Aorta (tissue), 5 donors: ENCODE data around the gene RSPH6A. TPM values are rescaled to one million over a fixed set of nuclear protein-coding genes. Genes with fewer than 3 reads are reported as not detected.

ENCODE experiments used
- ATAC-seq: fragments of 200-7000 bp; cut with Tn5 transposase; one replicate; pipeline ENCODE4 v1.9.1; 2022; ENCODE audit warnings: moderate library complexity; ENCODE audit not compliant: low FRiP score
- DNase-seq, 2 donors: peaks; one replicate each; pipeline ENCODE4 v3.0.0-alpha.2; 2020
- H3K27ac ChIP-seq, 2 donors: one replicate each; pipeline ENCODE4 v1.5.1; 2013; ENCODE audit warnings: low read length in 2 of 2, mild to moderate bottlenecking in 2 of 2, moderate library complexity in 2 of 2, control low read depth in 1 of 2, inconsistent platforms in 1 of 2, low read depth in 1 of 2
- H3K27me3 ChIP-seq, 2 donors: one replicate each; pipeline ENCODE4 v1.6.1; 2013; ENCODE audit warnings: control low read depth in 1 of 2, low read length in 1 of 2, mild to moderate bottlenecking in 1 of 2, moderate library complexity in 1 of 2; ENCODE audit not compliant: insufficient read depth in 2 of 2, control insufficient read depth in 1 of 2
- H3K36me3 ChIP-seq, 2 donors: one replicate each; pipeline ENCODE4 v1.6.1; 2013; ENCODE audit warnings: control low read depth in 1 of 2, low read length in 1 of 2, mild to moderate bottlenecking in 1 of 2; ENCODE audit not compliant: insufficient read depth in 2 of 2, control insufficient read depth in 1 of 2
- H3K4me1 ChIP-seq, 2 donors: one replicate each; pipeline ENCODE4 v1.6.1; 2013; ENCODE audit warnings: low read length in 2 of 2, control low read depth in 1 of 2, mild to moderate bottlenecking in 1 of 2, moderate library complexity in 1 of 2; ENCODE audit not compliant: insufficient read depth in 2 of 2, control insufficient read depth in 1 of 2
- H3K4me3 ChIP-seq, 2 donors: one replicate each; pipeline ENCODE4 v1.5.1; 2013; ENCODE audit warnings: low read length in 2 of 2, control low read depth in 1 of 2, mild to moderate bottlenecking in 1 of 2
- H3K9me3 ChIP-seq: one replicate; pipeline ENCODE4 v1.6.1; 2013; ENCODE audit warnings: mild to moderate bottlenecking, low read length; ENCODE audit not compliant: control insufficient read depth
- WGBS, 2 donors: extraction: QIAGEN DNeasy Blood & Tissue Kit; methylation state at CpG; one replicate each; pipeline ENCODE4 v1.1.7; 2013; 5-methylcytosine and 5-hydroxymethylcytosine counted together
- intact Hi-C, 2 donors: fragments of 100-400 bp; cut with DNase I; formaldehyde crosslinking; loops; one replicate each; pipeline versions ENCODE4 v1.14.2 to v1.15.0; 2022
- polyA plus RNA-seq, 2 donors: library from polyadenylated mRNA; stranded (reverse); fragments of 200-250 nt; gene quantifications; one replicate each; pipeline ENCODE4 v1.2.3, GENCODE V29; 2013
- total RNA-seq, 2 donors: library from RNA; stranded (reverse); fragmentation: NEBNext Ultra II Directional; extraction: Animal tissue kit (Norgen Biotek cat#: 25700); gene quantifications; one replicate each; pipeline ENCODE4 v1.2.1, GENCODE V29; 2021
- donor health status: healthy with polysubstance abuse.
- donor health status: Bipolar disorder and iron deficiency.
- donor health status: DM: no; HTN: no; CAD: no.
- donor health status: DM: no; HTN: no; CAD: no.
- donor health status: DM: yes; HTN: yes; CAD: no.

Gene RSPH6A
- total and polyA plus RNA-seq, 4 donors = 0.15 to 0.23 TPM; not detected in 2

- WGBS, 2 donors = 83 to 85% methylated on average over 8 of the region's 8 CpGs
Observed at GRCh38 chr19:45790942-45791341, 24.2 kb downstream of the RSPH6A start.

GRCh38 chr19:45789035-45789786 is 25.9 kb downstream of the RSPH6A start:
- no peak overlapping the region for H3K27ac ChIP-seq
- intact Hi-C loops = no loop called here
- H3K4me1 ChIP-seq = no peaks in the 10 kb centered on the region
- 84 to 87% methylated on average over 15 of the region's 15 CpGs for WGBS, 2 donors
- ATAC-seq = no peak
- H3K27me3 ChIP-seq = no peaks in the 10 kb centered on the region
- no peaks in the 10 kb centered on the region for H3K9me3 ChIP-seq
- H3K36me3 ChIP-seq = no peaks in the 10 kb centered on the region
- no peak overlapping the region for H3K4me3 ChIP-seq
- no peak for DNase-seq

More at GRCh38 chr19:45790942-45791341, 24.2 kb downstream of the RSPH6A start:
- H3K9me3 ChIP-seq = no peaks in the 10 kb centered on the region
- no peaks in the 10 kb centered on the region for H3K4me1 ChIP-seq
- no peaks in the 10 kb centered on the region for H3K27me3 ChIP-seq
- H3K27ac ChIP-seq = no peak overlapping the region
- no peak for DNase-seq
- no peak overlapping the region for H3K4me3 ChIP-seq
- no peak for ATAC-seq
- no peaks in the 10 kb centered on the region for H3K36me3 ChIP-seq
- intact Hi-C loops = no loop called here

GRCh38 chr19:45786533-45786894 is 28.6 kb downstream of the RSPH6A start:
- Histone ChIP-seq H3K9me3 (no peaks in the 10 kb centered on the region), H3K27me3 (no peaks in the 10 kb centered on the region), H3K4me1 (no peaks in the 10 kb centered on the region), H3K27ac (no peak overlapping the region), H3K36me3 (no peaks in the 10 kb centered on the region), H3K4me3 (no peak overlapping the region)
- ATAC-seq (no peak), DNase-seq (no peak)
- intact Hi-C loops = no loop called here
- WGBS, 2 donors = 90 to 91% methylated on average over 21 of the region's 21 CpGs

- no peak overlapping the region for H3K4me3 ChIP-seq
- no peaks in the 10 kb centered on the region for H3K36me3 ChIP-seq
- intact Hi-C loops = no loop called here
- DNase-seq (no peak), ATAC-seq (no peak)
- 87 to 88% methylated on average over 50 to 57 of the region's 57 CpGs for WGBS, 2 donors
- H3K9me3 ChIP-seq = no peaks in the 10 kb centered on the region
- no peaks in the 10 kb centered on the region for H3K27me3 ChIP-seq
- no peaks in the 10 kb centered on the region for H3K4me1 ChIP-seq
- peak overlapping the region in 1 of 2 donors; percentile 93 for H3K27ac ChIP-seq
Observed at GRCh38 chr19:45785781-45786532, 29.2 kb downstream of the RSPH6A start.

GRCh38 chr19:45785097-45785496 is 30.0 kb downstream of the RSPH6A start:
- no peak for DNase-seq
- WGBS, 2 donors = 17 to 20% methylated on average over 5 of the region's 5 CpGs
- H3K4me3 ChIP-seq = no peak overlapping the region
- H3K9me3 ChIP-seq = no peaks in the 10 kb centered on the region
- intact Hi-C loops = no loop called here
- H3K4me1 ChIP-seq = no peaks in the 10 kb centered on the region
- H3K27ac ChIP-seq = peak overlapping the region; percentile 91 to 93
- no peaks in the 10 kb centered on the region for H3K27me3 ChIP-seq
- no peak for ATAC-seq
- no peaks in the 10 kb centered on the region for H3K36me3 ChIP-seq

GRCh38 chr19:45784096-45784495 is 31.0 kb downstream of the RSPH6A start:
- no peak overlapping the region for H3K4me3 ChIP-seq
- no peaks in the 10 kb centered on the region for H3K27me3 ChIP-seq
- no peaks in the 10 kb centered on the region for H3K9me3 ChIP-seq
- intact Hi-C loops = no loop called here
- WGBS, 2 donors = 53% methylated on average over 4 of the region's 4 CpGs
- H3K4me1 ChIP-seq = no peaks in the 10 kb centered on the region
- peak overlapping the region; percentile 91 to 93 for H3K27ac ChIP-seq
- H3K36me3 ChIP-seq = no peaks in the 10 kb centered on the region
- DNase-seq (no peak), ATAC-seq (no peak)

- peak; percentile 73 for ATAC-seq
- peak; percentile 85 to 92 for DNase-seq
- Histone ChIP-seq H3K27me3 (no peaks in the 10 kb centered on the region), H3K4me3 (peak overlapping the region in 1 of 2 donors; percentile 62), H3K36me3 (peaks cover 0 to 4% of the 10 kb centered on the region in 2 donors), H3K9me3 (no peaks in the 10 kb centered on the region), H3K4me1 (no peaks in the 10 kb centered on the region), H3K27ac (peak overlapping the region; percentile 91 to 93)
- WGBS, 2 donors = 3 to 9% methylated on average over 25 to 26 of the region's 26 CpGs
- intact Hi-C loops = loop anchor here in 1 of 2 donors (2.0 kb wide), 1 partner anchor 14 kb away; the partner anchor contains the start of gene SIX5
Observed at GRCh38 chr19:45782820-45783785, 32.0 kb downstream of the RSPH6A start.

- H3K4me1 ChIP-seq = no peaks in the 10 kb centered on the region
- intact Hi-C loops = loop anchor here in 1 of 2 donors (2.0 kb wide), 1 partner anchor 13 kb away; the partner anchor contains the start of gene SIX5
- peak; percentile 78 to 89 for DNase-seq
- H3K9me3 ChIP-seq = no peaks in the 10 kb centered on the region
- peak within 1 kb of the TSS; percentile 91 to 93 for H3K27ac ChIP-seq
- no peaks in the 10 kb centered on the region for H3K27me3 ChIP-seq
- 6 to 12% methylated on average over 17 to 18 of the region's 18 CpGs for WGBS, 2 donors
- H3K36me3 ChIP-seq = peaks cover 0 to 12% of the 10 kb centered on the region in 2 donors
- peak within 1 kb of the TSS; percentile 62 to 76 for H3K4me3 ChIP-seq
- ATAC-seq = peak; percentile 73
Observed at GRCh38 chr19:45782162-45782691, 32.9 kb downstream of the RSPH6A start, which contains the start of gene DMPK. Gene DMPK, minus strand, starts transcription at chr19:45782490. Its CDS starts 138 bp downstream, at chr19:45782352.
